GM12892 (cell line): ENCODE measurements around the gene ATP10D.
A peak's percentile ranks its signal among the peaks of the same experiment; 100 is the strongest.

ENCODE experiments used
- POLR2A ChIP-seq: IDR thresholded peaks from 2 replicates; pipeline ENCODE4 v1.6.1; 2011; ENCODE audit warnings: low read depth, low read length, control low read depth
- POLR2AphosphoS5 ChIP-seq: IDR thresholded peaks from 2 replicates; pipeline ENCODE4 v1.6.1; 2011; ENCODE audit warnings: low read depth, low read length, control low read depth
- TAF1 ChIP-seq: IDR thresholded peaks from 2 replicates; pipeline ENCODE4 v1.6.1; 2011; ENCODE audit warnings: low read depth, mild to moderate bottlenecking, control low read depth, low read length, borderline replicate concordance

DNA sequence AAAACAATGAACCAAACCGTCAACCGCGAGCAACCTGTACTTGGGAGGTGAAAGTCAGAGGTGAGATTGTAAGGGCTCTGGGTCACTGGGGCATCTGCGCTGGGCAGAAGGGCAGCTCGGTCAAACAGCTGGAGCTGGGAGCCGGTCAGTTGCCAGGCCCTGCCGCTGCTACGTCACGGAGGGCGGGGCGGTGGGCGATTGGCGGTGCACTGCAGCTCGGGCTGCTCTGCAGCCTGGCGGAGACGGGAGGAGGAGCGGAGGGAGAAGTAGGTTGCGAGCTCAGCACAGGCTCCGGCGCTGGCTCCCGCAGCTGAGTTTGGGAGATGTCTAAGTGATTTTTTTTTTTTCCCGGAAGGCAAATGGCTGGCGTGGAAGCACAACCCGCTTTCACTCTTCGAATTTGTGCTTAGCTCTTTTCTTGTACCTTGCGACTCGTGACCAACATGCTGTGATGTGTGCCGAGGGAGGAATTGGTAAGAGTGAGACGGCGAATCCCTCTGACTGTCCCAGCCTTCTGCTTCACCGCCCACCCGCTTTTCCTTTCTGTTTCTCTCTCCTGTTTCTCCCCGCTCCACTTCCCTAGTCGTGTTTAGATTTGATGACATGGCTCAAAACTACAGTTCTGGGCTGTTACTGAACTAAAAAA is at the start of gene ATP10D:
- TF ChIP-seq POLR2A (peak; percentile 90), TAF1 (no peak), POLR2AphosphoS5 (peak; percentile 92)
